Endothelial cell of umbilical vein (primary cell): Measurements from ENCODE around the gene TEAD4. TPM values are rescaled to one million over a fixed set of nuclear protein-coding genes. Genes with fewer than 3 reads are reported as not detected.

Source experiments
- BruUV-seq: library from RNA; stranded (reverse); fragments of 400-500 nt; replicated peaks from 2 replicates; lab custom pipeline; 2021; lab: Mats Ljungman, UMichigan
- CTCF ChIA-PET: fragments of 300-600, 350-600 bp; sonication (Branson Sonifier 250); formaldehyde crosslinking; loops from one replicate; lab custom pipeline; 2021; ENCODE audit warnings: antibody characterized with exemption, inconsistent platforms; lab: Charles Lee
- POLR2A ChIA-PET: fragments of 300-600, 350-600 bp; sonication (Branson Sonifier 250); formaldehyde crosslinking; loops from one replicate; lab custom pipeline; 2021; ENCODE audit warnings: antibody characterized with exemption, inconsistent platforms; lab: Charles Lee
- DNase-seq: peaks from one replicate; pipeline ENCODE4 v3.0.0-alpha.2; 2011; ENCODE audit warnings: low read depth, low spot score
- FAIRE-seq: peaks from 2 replicates; lab custom pipeline; 2011; peaks lifted over from hg19 to GRCh38; lab: Jason Lieb, UNC
- H2AFZ ChIP-seq: 2 replicates; pipeline ENCODE4 v1.6.0; 2012; ENCODE audit warnings: low read depth, low read length, control low read depth, inconsistent platforms
- H3K27ac ChIP-seq: 2 replicates; pipeline ENCODE4 v1.5.1; 2011; ENCODE audit warnings: low read depth, mild to moderate bottlenecking, control low read depth, low read length, moderate library complexity; ENCODE audit not compliant: insufficient read depth
- H3K27me3 ChIP-seq, 2 experiments: 2 replicates each; pipeline versions ENCODE4 v1.6.0 to v1.6.1; 2011; ENCODE audit warnings: low read length in 2 of 2, mixed read lengths in 1 of 2; ENCODE audit not compliant: control insufficient read depth in 2 of 2, insufficient read depth in 2 of 2
- H3K36me3 ChIP-seq, 2 experiments: 2 replicates in 1 of 2; 3 replicates in 1 of 2; pipeline ENCODE4 v1.5.1; 2011; ENCODE audit warnings: low read length in 2 of 2, mild to moderate bottlenecking in 1 of 2, moderate library complexity in 1 of 2; ENCODE audit not compliant: control insufficient read depth in 2 of 2, insufficient read depth in 2 of 2; ENCODE audit errors: extremely low read depth in 1 of 2
- H3K4me1 ChIP-seq: 3 replicates; pipeline ENCODE4 v1.5.1; 2011; ENCODE audit warnings: mild to moderate bottlenecking, low read length; ENCODE audit not compliant: control insufficient read depth, insufficient read depth; ENCODE audit errors: extremely low read depth
- H3K4me2 ChIP-seq: 2 replicates; pipeline ENCODE4 v1.6.1; 2011; ENCODE audit warnings: low read length, control low read depth, mixed read lengths; ENCODE audit not compliant: insufficient read depth
- H3K4me3 ChIP-seq, 3 experiments: fragments of 200-600 bp in 1 of 3; sonication (generic), shearing (Covaris generic) in 1 of 3; replicated peaks in 1 of 3; 2 replicates each; pipeline ENCODE4 v1.5.1; 2011 to 2016; ENCODE audit warnings: control low read depth in 3 of 3, low read length in 3 of 3, mild to moderate bottlenecking in 2 of 3, inconsistent platforms in 1 of 3, low read depth in 1 of 3, moderate library complexity in 1 of 3; ENCODE audit not compliant: insufficient read depth in 1 of 3
- H3K79me2 ChIP-seq: 2 replicates; pipeline ENCODE4 v1.6.0; 2012; ENCODE audit warnings: low read length, inconsistent platforms; ENCODE audit not compliant: control insufficient read depth, insufficient read depth
- H3K9ac ChIP-seq: replicated peaks from 2 replicates; pipeline ENCODE3; 2011; ENCODE audit warnings: low read length, control low read depth; ENCODE audit not compliant: insufficient read depth; ENCODE audit errors: extremely low read depth
- H3K9me1 ChIP-seq: replicated peaks from 3 replicates; pipeline ENCODE4 v1.6.0; 2011; ENCODE audit warnings: mild to moderate bottlenecking, low read length; ENCODE audit not compliant: control insufficient read depth, insufficient read depth; ENCODE audit errors: extremely low read depth
- H3K9me3 ChIP-seq: replicated peaks from 2 replicates; pipeline ENCODE4 v1.5.1; 2012; ENCODE audit warnings: low read length, inconsistent platforms; ENCODE audit not compliant: control insufficient read depth, insufficient read depth
- H4K20me1 ChIP-seq: replicated peaks from 2 replicates; pipeline ENCODE3; 2011; ENCODE audit warnings: mild to moderate bottlenecking, low read length; ENCODE audit not compliant: control insufficient read depth, insufficient read depth; ENCODE audit errors: extremely low read depth
- EZH2 ChIP-seq: IDR thresholded peaks from 2 replicates; pipeline ENCODE4 v1.6.1; 2012; ENCODE audit warnings: borderline replicate concordance, low read depth, mild to moderate bottlenecking, moderate library complexity, low read length, inconsistent platforms; ENCODE audit not compliant: severe bottlenecking
- FOS ChIP-seq: IDR thresholded peaks from 2 replicates; pipeline ENCODE4 v1.6.1; 2011; ENCODE audit warnings: mild to moderate bottlenecking, low read length, moderate library complexity, borderline replicate concordance; ENCODE audit not compliant: insufficient read depth
- GATA2 ChIP-seq: IDR thresholded peaks from 2 replicates; pipeline ENCODE4 v1.7.0; 2011; ENCODE audit warnings: low read depth, mild to moderate bottlenecking, moderate library complexity, mixed read lengths, low read length; ENCODE audit not compliant: insufficient read length, insufficient read depth
- JUN ChIP-seq: IDR thresholded peaks from 2 replicates; pipeline ENCODE4 v1.6.1; 2011; ENCODE audit warnings: borderline replicate concordance, low read depth; ENCODE audit not compliant: insufficient read length, insufficient read depth
- MAX ChIP-seq: IDR thresholded peaks from 2 replicates; pipeline ENCODE4 v1.6.1; 2011; ENCODE audit not compliant: insufficient read depth, insufficient read length
- MYC ChIP-seq: IDR thresholded peaks from one replicate; pipeline ENCODE4 v1.6.1; 2011; ENCODE audit warnings: mild to moderate bottlenecking, low read depth, low read length
- POLR2A ChIP-seq: IDR thresholded peaks from 2 replicates; pipeline ENCODE4 v1.6.1; 2012; ENCODE audit warnings: low read depth, mild to moderate bottlenecking, control low read depth, low read length
- POLR2AphosphoS5 ChIP-seq: IDR thresholded peaks from 2 replicates; pipeline ENCODE4 v1.6.1; 2012; ENCODE audit warnings: low read depth, mild to moderate bottlenecking, control low read depth, low read length, moderate library complexity; ENCODE audit not compliant: insufficient read depth
- dilution Hi-C: fragments of 300-500 bp; cut with MboI; formaldehyde crosslinking; loops from one replicate; pipeline ENCODE4 v1.15.0; 2019; ENCODE audit warnings: low sequenced_read_pairs; ENCODE audit not compliant: extremely low pct_ligation_motif_present
- intact Hi-C: fragments of 100-400 bp; cut with micrococcal nuclease; formaldehyde crosslinking; loops from one replicate; pipeline ENCODE4 v1.10.0; 2022
- polyA plus RNA-seq, 4 experiments: library from polyadenylated mRNA; depleted of rRNA in 3 of 4; stranded (reverse) in 3 of 4; unstranded in 1 of 4; fragments of >200 nt; gene quantifications; 2 replicates each; pipeline versions ENCODE4 v1.2.1 to v1.2.3, GENCODE V29; 2011 to 2012; ENCODE audit warnings: missing spikeins in 1 of 4
- total RNA-seq: library from RNA; stranded (reverse); gene quantifications from 2 replicates; pipeline ENCODE4 v1.2.3, GENCODE V29; 2021
- TF ChIP-seq, protein P1 (sequence below), 2 donors: IDR thresholded peaks; 1 replicate in 1 of 2; 2 replicates in 1 of 2; pipeline ENCODE4 v1.5.1; 2011; ENCODE audit warnings: low read length in 2 of 2, mild to moderate bottlenecking in 2 of 2, moderate library complexity in 2 of 2, control low read depth in 1 of 2, inconsistent platforms in 1 of 2, low read depth in 1 of 2; ENCODE audit not compliant: insufficient read depth in 1 of 2; ENCODE audit errors: extremely low read depth in 1 of 2

Gene TEAD4
- total and polyA plus RNA-seq, 2 donors (not counting 3 experiments of a cell fraction or from before 2014, with no cell fraction given) = 34.4 to 46.0 TPM

GRCh38 chr12:3071107-3071506 is 111.9 kb downstream of the TEAD4 start:
- H3K9me1 ChIP-seq = no peaks in the 10 kb centered on the region
- FAIRE-seq = no peak
- no peak overlapping the region for H3K9ac ChIP-seq
- no peak overlapping the region for H3K4me3 ChIP-seq
- H2AFZ ChIP-seq = no peak overlapping the region
- TF ChIP-seq POLR2AphosphoS5 = no peak
- TF ChIP-seq EZH2 = no peak
- no peak for TF ChIP-seq MYC
- no peak for TF ChIP-seq GATA2
- intact Hi-C loops (loop anchor here (5.0 kb wide), 1 partner anchor 146 kb away; no protein-coding TSS in a partner anchor), dilution Hi-C loops (loop anchor here (10.0 kb wide), 1 partner anchor 204 kb away; no protein-coding TSS in a partner anchor)
- no peak overlapping the region for H3K4me2 ChIP-seq
- H3K27me3 ChIP-seq = peaks cover 3 to 7% of the 10 kb centered on the region in 2 experiments
- POLR2A ChIA-PET = no interaction called here
- H3K36me3 ChIP-seq = no peaks in the 10 kb centered on the region
- no peaks in the 10 kb centered on the region for H3K9me3 ChIP-seq
- no TSS peak for BruUV-seq
- H3K27ac ChIP-seq = no peak overlapping the region
- no peaks in the 10 kb centered on the region for H3K79me2 ChIP-seq
- CTCF ChIA-PET = interaction anchor here (0.8 to 9.8 kb wide), 7 partner anchors 12 to 206 kb away, joined by 3 to 222 read pairs (median 4); no protein-coding TSS in a partner anchor
- peaks cover 5% of the 10 kb centered on the region for H3K4me1 ChIP-seq
- no peak for DNase-seq
- no peaks in the 10 kb centered on the region for H4K20me1 ChIP-seq

DNA sequence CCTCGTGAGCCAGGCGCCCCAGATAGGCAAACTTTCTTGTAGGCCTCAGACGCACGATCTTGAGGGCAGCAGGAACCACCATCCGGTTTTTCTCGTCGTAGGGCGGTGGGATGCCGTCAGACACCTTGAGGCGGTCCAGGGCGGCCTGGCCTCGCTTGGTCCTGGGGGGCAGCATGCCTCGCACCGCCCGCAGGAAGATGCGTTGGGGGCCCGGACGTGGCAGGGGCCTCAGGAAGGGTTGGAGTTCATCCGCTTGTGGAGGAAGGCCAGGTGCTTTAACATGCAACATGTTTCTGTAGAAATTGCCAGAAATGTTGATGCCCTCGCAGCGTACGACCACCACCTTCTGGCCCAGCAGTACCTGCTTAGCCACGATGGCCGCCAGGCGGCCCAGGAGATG is 112.5 kb downstream of the TEAD4 start:
- Histone ChIP-seq H3K36me3 (no peaks in the 10 kb centered on the region), H3K79me2 (no peaks in the 10 kb centered on the region), H3K27me3 (peaks cover 3 to 7% of the 10 kb centered on the region in 2 experiments), H3K4me2 (no peak overlapping the region), H3K9me1 (no peaks in the 10 kb centered on the region), H3K4me3 (no peak overlapping the region), H3K4me1 (peaks cover 10% of the 10 kb centered on the region), H2AFZ (no peak overlapping the region), H3K9ac (no peak overlapping the region), H3K27ac (no peak overlapping the region), H3K9me3 (no peaks in the 10 kb centered on the region), H4K20me1 (no peaks in the 10 kb centered on the region)
- no peak for FAIRE-seq
- intact Hi-C loops (loop anchor here (5.0 kb wide), 1 partner anchor 146 kb away; no protein-coding TSS in a partner anchor), dilution Hi-C loops (loop anchor here (10.0 kb wide), 1 partner anchor 203 kb away; no protein-coding TSS in a partner anchor)
- CTCF ChIA-PET = interaction anchor here (1.2 to 9.8 kb wide), 3 partner anchors 52 to 205 kb away, joined by 5 to 222 read pairs (median 6); no protein-coding TSS in a partner anchor
- no peak for DNase-seq
- TF ChIP-seq JUN (no peak), MYC (no peak), GATA2 (no peak), FOS (no peak), MAX (no peak), EZH2 (no peak), POLR2AphosphoS5 (no peak), POLR2A (no peak)
- TF ChIP-seq, protein P1, sequence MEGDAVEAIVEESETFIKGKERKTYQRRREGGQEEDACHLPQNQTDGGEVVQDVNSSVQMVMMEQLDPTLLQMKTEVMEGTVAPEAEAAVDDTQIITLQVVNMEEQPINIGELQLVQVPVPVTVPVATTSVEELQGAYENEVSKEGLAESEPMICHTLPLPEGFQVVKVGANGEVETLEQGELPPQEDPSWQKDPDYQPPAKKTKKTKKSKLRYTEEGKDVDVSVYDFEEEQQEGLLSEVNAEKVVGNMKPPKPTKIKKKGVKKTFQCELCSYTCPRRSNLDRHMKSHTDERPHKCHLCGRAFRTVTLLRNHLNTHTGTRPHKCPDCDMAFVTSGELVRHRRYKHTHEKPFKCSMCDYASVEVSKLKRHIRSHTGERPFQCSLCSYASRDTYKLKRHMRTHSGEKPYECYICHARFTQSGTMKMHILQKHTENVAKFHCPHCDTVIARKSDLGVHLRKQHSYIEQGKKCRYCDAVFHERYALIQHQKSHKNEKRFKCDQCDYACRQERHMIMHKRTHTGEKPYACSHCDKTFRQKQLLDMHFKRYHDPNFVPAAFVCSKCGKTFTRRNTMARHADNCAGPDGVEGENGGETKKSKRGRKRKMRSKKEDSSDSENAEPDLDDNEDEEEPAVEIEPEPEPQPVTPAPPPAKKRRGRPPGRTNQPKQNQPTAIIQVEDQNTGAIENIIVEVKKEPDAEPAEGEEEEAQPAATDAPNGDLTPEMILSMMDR (IDR thresholded peaks at IDR 0.05; ENCODE audit: extremely low read depth in 1 of 2, insufficient read depth in 1 of 2, low read depth in 1 of 2, low read length in 2 of 2) = no peak
- POLR2A ChIA-PET = no interaction called here
- no TSS peak for BruUV-seq
